Neural cell (in vitro differentiated cells): ENCODE measurements around the gene MAP2.
"Not testable (repeated sequence)": the region's sequence is repeated elsewhere in the genome, so short reads cannot be mapped to it uniquely, and the experiment has no call there.

ENCODE experiments used
- CTCF ChIP-seq: fragments of 450-650 bp; IDR thresholded peaks from 2 replicates; pipeline ENCODE4 v1.5.1; 2014; ENCODE audit warnings: antibody characterized with exemption, mild to moderate bottlenecking, moderate library complexity; ENCODE audit not compliant: poor library complexity, severe bottlenecking
- EP300 ChIP-seq: fragments of 450-650 bp; conservative IDR thresholded peaks from 2 replicates; pipeline ENCODE4 v1.6.1; 2014; ENCODE audit warnings: antibody characterized with exemption, mild to moderate bottlenecking, moderate library complexity; ENCODE audit not compliant: poor library complexity, severe bottlenecking
- EZH2 ChIP-seq: fragments of 200-600, 300-800 bp; shearing (Covaris generic), sonication (generic); IDR thresholded peaks from 2 replicates; pipeline ENCODE4 v1.6.1; 2014; ENCODE audit warnings: antibody characterized with exemption, low read length, borderline replicate concordance, mild to moderate bottlenecking; ENCODE audit not compliant: insufficient read depth, poor library complexity, severe bottlenecking
- MXI1 ChIP-seq: fragments of 450-650 bp; conservative IDR thresholded peaks from 2 replicates; pipeline ENCODE4 v1.6.1; 2014; ENCODE audit warnings: antibody characterized with exemption, mild to moderate bottlenecking; ENCODE audit not compliant: poor library complexity, severe bottlenecking
- POLR2AphosphoS5 ChIP-seq: IDR thresholded peaks from 2 replicates; pipeline ENCODE4 v1.6.1; 2012
- RAD21 ChIP-seq: fragments of 450-650 bp; conservative IDR thresholded peaks from 2 replicates; pipeline ENCODE4 v1.6.1; 2014; ENCODE audit warnings: antibody characterized with exemption, mild to moderate bottlenecking, moderate library complexity
- SMC3 ChIP-seq: fragments of 450-650 bp; conservative IDR thresholded peaks from 2 replicates; pipeline ENCODE4 v1.6.1; 2014; ENCODE audit warnings: antibody characterized with exemption, mild to moderate bottlenecking, moderate library complexity; ENCODE audit not compliant: poor library complexity
- TAF1 ChIP-seq: IDR thresholded peaks from 2 replicates; pipeline ENCODE4 v1.6.1; 2012; ENCODE audit warnings: low read depth
- TF ChIP-seq, protein P1 (sequence below): IDR thresholded peaks from 2 replicates; pipeline ENCODE4 v1.6.1; 2012; ENCODE audit warnings: borderline replicate concordance

GRCh38 chr2:209598227-209598626 is 174.4 kb downstream of the MAP2 start:
- not testable (repeated sequence) for TF ChIP-seq CTCF, EP300, EZH2, MXI1, RAD21, POLR2AphosphoS5, TAF1, SMC3
- TF ChIP-seq, protein P1, sequence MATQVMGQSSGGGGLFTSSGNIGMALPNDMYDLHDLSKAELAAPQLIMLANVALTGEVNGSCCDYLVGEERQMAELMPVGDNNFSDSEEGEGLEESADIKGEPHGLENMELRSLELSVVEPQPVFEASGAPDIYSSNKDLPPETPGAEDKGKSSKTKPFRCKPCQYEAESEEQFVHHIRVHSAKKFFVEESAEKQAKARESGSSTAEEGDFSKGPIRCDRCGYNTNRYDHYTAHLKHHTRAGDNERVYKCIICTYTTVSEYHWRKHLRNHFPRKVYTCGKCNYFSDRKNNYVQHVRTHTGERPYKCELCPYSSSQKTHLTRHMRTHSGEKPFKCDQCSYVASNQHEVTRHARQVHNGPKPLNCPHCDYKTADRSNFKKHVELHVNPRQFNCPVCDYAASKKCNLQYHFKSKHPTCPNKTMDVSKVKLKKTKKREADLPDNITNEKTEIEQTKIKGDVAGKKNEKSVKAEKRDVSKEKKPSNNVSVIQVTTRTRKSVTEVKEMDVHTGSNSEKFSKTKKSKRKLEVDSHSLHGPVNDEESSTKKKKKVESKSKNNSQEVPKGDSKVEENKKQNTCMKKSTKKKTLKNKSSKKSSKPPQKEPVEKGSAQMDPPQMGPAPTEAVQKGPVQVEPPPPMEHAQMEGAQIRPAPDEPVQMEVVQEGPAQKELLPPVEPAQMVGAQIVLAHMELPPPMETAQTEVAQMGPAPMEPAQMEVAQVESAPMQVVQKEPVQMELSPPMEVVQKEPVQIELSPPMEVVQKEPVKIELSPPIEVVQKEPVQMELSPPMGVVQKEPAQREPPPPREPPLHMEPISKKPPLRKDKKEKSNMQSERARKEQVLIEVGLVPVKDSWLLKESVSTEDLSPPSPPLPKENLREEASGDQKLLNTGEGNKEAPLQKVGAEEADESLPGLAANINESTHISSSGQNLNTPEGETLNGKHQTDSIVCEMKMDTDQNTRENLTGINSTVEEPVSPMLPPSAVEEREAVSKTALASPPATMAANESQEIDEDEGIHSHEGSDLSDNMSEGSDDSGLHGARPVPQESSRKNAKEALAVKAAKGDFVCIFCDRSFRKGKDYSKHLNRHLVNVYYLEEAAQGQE, result not testable (repeated sequence)
